H1 (cell line): ENCODE results near the gene LAMA4.

ENCODE experiments used
- CTCF ChIP-seq, 3 experiments: IDR thresholded peaks; 1 replicate in 2 of 3; 2 replicates in 1 of 3; pipeline versions ENCODE4 v1.5.1 to v1.6.1; 2011; ENCODE audit warnings: low read length in 3 of 3, mild to moderate bottlenecking in 3 of 3, inconsistent platforms in 2 of 3, low read depth in 1 of 3, moderate library complexity in 1 of 3; ENCODE audit not compliant: insufficient read depth in 1 of 3; ENCODE audit errors: control extremely low read depth in 1 of 3
- EZH2 ChIP-seq: fragments of 200-600 bp; sonication (generic); IDR thresholded peaks from 2 replicates; pipeline ENCODE4 v1.7.1; 2012; ENCODE audit warnings: low read depth, mild to moderate bottlenecking, moderate library complexity, low read length, inconsistent platforms; ENCODE audit not compliant: severe bottlenecking
- KDM1A ChIP-seq: fragments of 200-600, 300-600 bp; sonication (generic); IDR thresholded peaks from 2 replicates; pipeline ENCODE4 v1.7.1; 2016; ENCODE audit warnings: mild to moderate bottlenecking, low read length, borderline replicate concordance
- POLR2A ChIP-seq, 2 experiments: IDR thresholded peaks; 1 replicate in 1 of 2; 2 replicates in 1 of 2; pipeline ENCODE4 v1.6.1; 2011; ENCODE audit warnings: low read depth in 2 of 2, low read length in 2 of 2, mild to moderate bottlenecking in 2 of 2; ENCODE audit errors: control extremely low read depth in 1 of 2
- POLR2AphosphoS5 ChIP-seq: IDR thresholded peaks from 2 replicates; pipeline ENCODE4 v1.6.1; 2011; ENCODE audit warnings: low read depth, low read length
- SIN3A ChIP-seq, 2 experiments: IDR thresholded peaks in 1 of 2; conservative IDR thresholded peaks in 1 of 2; 2 replicates each; pipeline ENCODE4 v1.6.1; 2011 to 2012; ENCODE audit warnings: low read length in 2 of 2, improper control_type of control experiment in 1 of 2, low read depth in 1 of 2, mild to moderate bottlenecking in 1 of 2
- SP1 ChIP-seq: IDR thresholded peaks from 2 replicates; pipeline ENCODE4 v1.6.1; 2011; ENCODE audit warnings: low read depth, low read length
- TAF1 ChIP-seq: IDR thresholded peaks from 2 replicates; pipeline ENCODE4 v1.6.1; 2011; ENCODE audit warnings: mild to moderate bottlenecking, low read depth, low read length

- TF ChIP-seq TAF1, result no peak
- no peak for TF ChIP-seq SIN3A (conservative IDR thresholded peaks at IDR 0.05 in 1 of 2, IDR thresholded peaks at IDR 0.05 in 1 of 2; ENCODE audit: low read depth in 1 of 2, low read length in 2 of 2)
- no peak for TF ChIP-seq SP1
- TF ChIP-seq POLR2A (IDR thresholded peaks at IDR 0.05; ENCODE audit: control extremely low read depth in 1 of 2, low read depth in 2 of 2, low read length in 2 of 2), result no peak
- no peak for TF ChIP-seq CTCF (IDR thresholded peaks at IDR 0.05; ENCODE audit: control extremely low read depth in 1 of 3, insufficient read depth in 1 of 3, low read depth in 1 of 3, low read length in 3 of 3)
- TF ChIP-seq EZH2, result no peak
- no peak for TF ChIP-seq POLR2AphosphoS5
- TF ChIP-seq KDM1A, result no peak
These were observed 191.4 kb downstream of the LAMA4 start for GRCh38 chr6:112062966-112063365.
